NCI-H1417 treated with DMSO at 0.1 percent for 48 hours (cell line): Measurements from ENCODE around the gene NR5A1.

ENCODE experiments used
- DNase-seq: peaks from one replicate; lab custom pipeline; 2025; lab: John Stamatoyannopoulos, UW

Gene NR5A1

DNA sequence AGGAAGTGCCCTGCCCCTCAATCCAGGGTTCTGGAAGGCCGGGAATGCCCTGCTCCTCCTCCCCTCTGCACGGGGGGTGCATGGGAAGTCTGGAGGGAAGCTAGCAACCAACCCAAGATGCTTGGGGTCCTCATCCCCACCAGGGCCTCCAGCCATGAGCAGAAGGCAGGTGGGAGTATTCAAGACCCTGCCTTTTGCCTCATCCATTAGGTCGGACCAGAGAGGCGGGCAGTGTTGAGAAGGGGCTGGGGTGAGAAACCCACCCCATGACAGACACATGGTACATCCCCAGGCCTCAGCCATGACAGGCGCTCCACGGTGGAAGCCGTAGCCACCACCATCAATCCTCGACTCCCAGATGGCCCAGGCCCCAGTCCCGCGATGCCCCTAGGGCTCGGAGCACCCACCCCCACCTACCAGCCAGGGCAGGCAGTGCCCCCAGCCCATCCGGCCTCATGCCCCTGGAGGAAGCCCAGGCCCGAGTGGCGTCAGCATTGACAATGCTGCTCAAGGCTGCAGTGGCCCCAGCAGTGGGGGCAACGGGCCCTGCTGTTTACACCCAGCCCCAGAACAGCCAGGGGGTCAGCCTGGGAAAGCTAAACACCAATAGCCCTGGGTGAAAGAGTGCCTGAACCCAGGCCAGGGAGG lies 8.6 kb downstream of the NR5A1 start:
- no peak for DNase-seq

- no peak for DNase-seq
These were observed 9.2 kb downstream of the NR5A1 start for GRCh38 chr9:124498040-124498439.

GRCh38 chr9:124497441-124497840 lies 9.8 kb downstream of the NR5A1 start:
- DNase-seq, result no peak

- DNase-seq, result no peak
These were observed 10.7 kb downstream of the NR5A1 start for GRCh38 chr9:124496463-124496862.

- DNase-seq, result no peak
These were observed 11.1 kb downstream of the NR5A1 start for GRCh38 chr9:124496075-124496449.

- no peak for DNase-seq
These were observed 11.8 kb downstream of the NR5A1 start for GRCh38 chr9:124495126-124496074.

- DNase-seq, result no peak
These were observed 13.3 kb downstream of the NR5A1 start for GRCh38 chr9:124493794-124494479.

- no peak for DNase-seq
These were observed 14.0 kb downstream of the NR5A1 start for GRCh38 chr9:124493218-124493617.

- DNase-seq, result no peak
These were observed 14.4 kb downstream of the NR5A1 start for GRCh38 chr9:124492818-124493217.

DNA sequence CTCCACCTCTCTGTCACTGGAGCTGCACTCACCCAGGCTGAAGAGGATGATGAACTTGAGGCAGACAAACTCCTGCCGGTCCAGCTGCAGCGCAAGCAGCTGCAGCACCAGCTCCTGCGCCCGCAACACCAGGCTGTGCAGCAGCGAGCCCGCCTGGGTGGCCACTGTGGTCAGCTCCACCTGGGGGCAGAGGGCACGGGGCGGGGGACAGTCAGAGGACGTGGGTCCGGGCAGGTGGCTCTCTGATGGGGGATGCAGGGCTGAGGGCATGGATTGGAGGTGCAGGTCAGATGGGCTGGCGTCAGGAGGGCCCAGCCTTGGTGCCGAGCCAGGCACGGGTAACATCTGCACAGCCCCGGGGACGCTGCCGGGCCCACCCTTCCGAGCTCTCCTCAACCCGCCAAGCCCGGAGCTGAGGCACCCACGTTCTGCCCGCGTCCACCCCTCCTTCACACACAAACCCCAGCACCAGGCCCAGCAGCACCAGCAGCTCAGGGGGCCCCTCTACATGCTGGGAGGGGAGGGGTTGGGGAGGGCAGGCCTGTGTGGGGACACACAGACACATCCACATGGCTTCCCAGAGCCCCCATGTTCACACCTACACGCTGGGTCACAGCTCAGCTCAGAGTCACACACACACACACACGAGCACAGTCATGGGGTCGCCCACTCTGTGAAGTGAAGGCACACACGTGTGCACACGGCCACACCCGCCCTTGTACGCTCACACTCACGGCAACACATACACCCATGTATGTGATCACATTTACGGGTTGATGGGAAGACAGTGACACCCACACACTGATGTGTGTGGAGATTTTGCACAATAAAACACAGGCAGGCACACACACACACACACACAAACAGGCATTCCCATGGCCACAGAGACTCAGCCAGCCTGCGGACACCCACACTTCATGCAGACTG lies 15.9 kb downstream of the NR5A1 start:
- no peak for DNase-seq

DNA sequence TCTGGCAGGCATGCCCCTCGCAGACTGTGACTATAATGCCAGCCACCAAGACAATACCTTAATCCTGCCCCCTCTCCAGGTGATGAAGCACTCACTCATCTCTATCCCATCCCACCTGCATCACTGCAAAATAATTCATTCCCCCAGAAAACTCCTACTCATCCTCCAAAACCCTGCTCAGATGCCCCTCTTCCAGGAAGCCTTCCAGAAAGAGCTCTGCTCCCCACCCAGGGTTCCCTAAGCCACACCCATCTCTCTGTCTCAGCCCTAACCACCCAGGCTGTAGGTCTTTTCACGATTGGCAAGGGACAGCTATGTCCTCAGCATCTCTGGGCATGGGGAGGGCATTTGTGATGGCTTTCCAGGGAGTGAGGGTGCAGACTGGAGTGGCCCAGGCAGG lies 17.2 kb downstream of the NR5A1 start:
- DNase-seq, result no peak

DNA sequence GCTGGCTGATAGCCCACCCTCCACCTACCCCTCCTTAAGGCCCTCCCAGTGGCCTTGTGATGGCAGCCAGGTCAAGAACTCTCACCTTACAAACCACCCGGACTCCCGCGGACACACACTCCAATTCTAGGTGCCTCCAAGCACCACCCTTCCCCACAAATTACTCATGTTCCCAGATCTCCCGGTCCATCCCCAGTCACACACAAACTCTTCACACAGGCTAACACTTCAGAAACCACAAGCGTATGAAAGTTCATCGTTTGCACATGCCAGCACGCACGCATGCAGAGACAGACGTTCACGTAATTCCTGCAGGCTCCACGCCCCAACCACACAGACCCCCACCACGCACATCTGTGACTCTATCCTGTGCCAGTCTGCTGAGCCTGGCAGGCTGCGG lies 18.0 kb downstream of the NR5A1 start:
- DNase-seq, result no peak

GRCh38 chr9:124488641-124489210 lies 18.5 kb downstream of the NR5A1 start:
- DNase-seq, result no peak

DNA sequence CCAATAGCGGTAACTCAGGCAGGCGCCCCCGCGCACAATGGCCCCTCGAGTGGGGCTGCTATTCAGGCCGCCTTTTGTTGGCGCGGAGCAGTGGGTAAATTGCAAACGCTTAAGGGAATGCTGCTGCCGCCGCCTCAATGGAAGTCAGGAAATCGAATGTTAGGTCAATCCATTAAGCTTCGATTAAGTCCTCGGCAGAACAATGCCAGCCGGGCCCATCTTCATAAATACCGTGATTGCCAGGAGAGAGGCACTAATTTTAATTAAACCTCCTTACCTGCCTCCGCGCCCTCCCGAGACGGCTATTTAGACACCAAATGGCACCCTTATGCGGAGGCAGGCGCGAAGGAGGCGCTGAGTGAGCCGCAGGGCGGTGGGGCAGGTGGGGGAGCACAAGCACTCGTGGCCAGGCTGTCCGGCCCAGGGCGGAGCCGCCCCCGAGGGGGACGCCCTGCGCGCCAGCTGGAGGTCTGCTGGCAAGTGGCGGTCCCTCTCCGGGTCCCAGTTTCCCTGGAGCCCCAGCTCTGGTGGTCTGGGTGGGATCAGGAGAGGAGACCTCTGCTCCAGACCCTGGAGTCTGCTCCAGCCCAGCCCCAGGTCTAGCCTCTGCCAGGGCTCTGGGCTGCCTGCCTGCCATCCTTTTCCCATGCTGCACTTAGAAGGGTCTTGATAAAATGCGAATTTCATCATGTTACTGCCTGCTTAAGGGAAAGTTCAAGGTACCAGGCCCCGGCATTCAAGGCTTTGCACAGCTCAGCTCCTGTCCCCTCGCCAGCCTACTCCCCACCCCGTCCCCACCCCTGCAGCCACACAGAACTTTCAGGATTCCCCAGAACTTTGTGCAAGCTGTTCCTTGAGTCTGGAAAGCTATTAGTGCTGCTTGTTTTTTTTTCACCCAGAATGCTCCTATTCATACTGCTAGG lies 19.7 kb downstream of the NR5A1 start:
- no peak for DNase-seq

DNA sequence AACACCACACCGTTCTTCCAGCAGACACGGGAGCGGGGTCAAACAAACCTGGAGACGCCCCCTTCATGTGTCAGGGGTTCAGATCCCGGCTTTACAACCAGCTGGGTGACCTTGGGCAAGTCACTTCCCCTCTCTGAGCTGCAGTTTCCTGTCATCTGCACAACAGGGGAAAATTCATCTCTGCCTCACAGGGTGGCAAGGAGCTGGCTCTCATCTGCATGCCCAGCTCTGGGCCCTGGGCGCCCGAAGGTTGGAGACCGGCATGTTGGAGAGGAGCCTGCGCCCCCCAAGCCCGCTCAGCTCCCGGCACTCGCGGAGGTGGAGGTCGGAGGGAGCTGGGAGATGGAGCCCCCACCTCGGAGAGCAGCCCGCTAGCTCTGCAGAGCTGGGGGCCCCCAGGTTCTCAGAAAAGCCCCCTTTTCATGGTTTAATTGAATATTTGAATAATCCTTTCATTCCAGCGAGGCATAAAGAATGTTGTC lies 20.4 kb downstream of the NR5A1 start:
- DNase-seq, result no peak

- no peak for DNase-seq
These were observed 21.3 kb downstream of the NR5A1 start for GRCh38 chr9:124485936-124486335.

GRCh38 chr9:124485201-124485600 lies 22.0 kb downstream of the NR5A1 start:
- no peak for DNase-seq

DNA sequence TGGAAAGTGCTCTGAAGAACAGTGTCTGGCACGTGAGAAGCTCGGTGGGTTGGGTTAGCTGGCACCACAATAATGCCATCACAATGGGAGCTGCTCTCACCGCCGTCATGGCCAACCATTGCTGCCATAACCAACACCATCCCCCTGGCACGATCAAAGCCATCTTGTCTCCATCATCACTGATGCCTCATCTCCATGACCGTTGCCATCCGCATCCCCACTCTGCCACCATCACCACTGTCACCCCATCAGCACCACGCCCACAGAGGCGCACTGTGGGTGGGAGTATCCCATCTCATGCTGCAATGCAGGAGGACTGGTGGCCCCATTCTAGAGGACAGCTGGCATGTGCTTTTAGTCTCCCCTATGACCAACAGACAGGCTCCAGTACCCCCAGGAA lies 23.7 kb downstream of the NR5A1 start:
- DNase-seq, result no peak

DNA sequence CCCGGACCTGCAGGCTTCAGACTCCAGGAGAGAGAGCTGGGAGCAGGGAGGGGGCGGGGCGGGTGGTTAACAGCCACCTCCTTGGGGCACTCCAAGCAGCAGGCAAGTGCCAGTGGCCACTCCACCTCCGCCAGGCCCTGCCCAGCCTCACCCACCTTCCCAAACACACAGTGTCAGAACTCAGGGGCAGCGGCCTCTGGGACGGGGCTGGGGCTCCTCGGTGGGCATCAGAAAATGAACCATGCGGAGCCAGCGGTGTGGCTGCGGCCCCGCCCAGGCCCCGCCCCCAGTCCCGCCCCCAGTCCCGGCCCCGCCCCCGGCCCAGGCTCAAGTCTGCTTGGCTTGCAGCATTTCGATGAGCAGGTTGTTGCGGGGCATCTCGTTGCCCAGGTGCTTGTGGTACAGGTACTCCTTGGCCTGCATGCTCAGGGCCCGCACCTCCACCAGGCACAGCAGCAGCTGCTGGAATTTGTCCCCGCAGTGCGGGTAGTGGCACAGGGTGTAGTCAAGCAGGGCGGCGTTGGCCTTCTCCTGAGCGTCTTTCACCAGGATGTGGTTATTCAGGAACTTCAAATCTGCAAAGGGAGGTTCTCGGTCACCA lies 24.7 kb downstream of the NR5A1 start:
- no peak for DNase-seq

- no peak for DNase-seq
These were observed 26.1 kb downstream of the NR5A1 start for GRCh38 chr9:124481115-124481514.
